GM12878 (cell line): ENCODE measurements around the gene TEX101. TPM values are rescaled to one million over a fixed set of nuclear protein-coding genes. Genes with fewer than 3 reads are reported as not detected.

Source experiments
- ATAC-seq: fragments of 200-7000 bp; cut with Tn5 transposase; 3 replicates; pipeline ENCODE4 v1.9.1; 2020; ENCODE audit warnings: mild to moderate bottlenecking, moderate library complexity
- BruUV-seq: library from RNA; stranded (reverse); fragments of 400-500 nt; replicated peaks from 2 replicates; lab custom pipeline; 2021; lab: Mats Ljungman, UMichigan
- CTCF ChIA-PET: fragments of 300-600 bp; sonication (Branson Sonifier 250); formaldehyde crosslinking; extraction: SDS; loops from one replicate; lab custom pipeline; 2021; ENCODE audit warnings: inconsistent platforms; lab: Yijun Ruan, JAX
- POLR2A ChIA-PET: fragments of 350-600 bp; formaldehyde crosslinking; extraction: SDS; loops from one replicate; lab custom pipeline; 2021; ENCODE audit warnings: inconsistent platforms; lab: Charles Lee
- RAD21 ChIA-PET: fragments of 300-600 bp; sonication (Branson Sonifier 250); formaldehyde crosslinking; loops from one replicate; lab custom pipeline; 2023; ENCODE audit warnings: antibody characterized with exemption; ENCODE audit not compliant: unreplicated experiment; lab: Charles Lee
- SMC1A ChIA-PET: fragments of 300-600 bp; sonication (Branson Sonifier 250); formaldehyde crosslinking; loops from one replicate; lab custom pipeline; 2023; ENCODE audit not compliant: unreplicated experiment, uncharacterized antibody; lab: Charles Lee
- DNase-seq: peaks from one replicate; pipeline ENCODE4 v3.0.0-alpha.2; 2011; ENCODE audit warnings: low read depth, low spot score
- FAIRE-seq: peaks from 3 replicates; lab custom pipeline; 2011; peaks lifted over from hg19 to GRCh38; lab: Jason Lieb, UNC
- H2AFZ ChIP-seq: 2 replicates; pipeline ENCODE4 v1.6.0; 2011; ENCODE audit warnings: low read depth, low read length, control low read depth; ENCODE audit not compliant: control insufficient read depth
- H3K27ac ChIP-seq: 2 replicates; pipeline ENCODE4 v1.5.1; 2011; ENCODE audit warnings: control low read depth; ENCODE audit not compliant: control insufficient read depth, insufficient read depth
- H3K27me3 ChIP-seq, 2 experiments: replicated peaks in 1 of 2; 2 replicates each; pipeline versions ENCODE4 v1.6.0 to v1.6.1; 2011; ENCODE audit warnings: low read length in 1 of 2; ENCODE audit not compliant: control insufficient read depth in 2 of 2, insufficient read depth in 2 of 2
- H3K36me3 ChIP-seq, 2 experiments: 2 replicates each; pipeline ENCODE4 v1.5.1; 2011; ENCODE audit warnings: low read length in 1 of 2; ENCODE audit not compliant: control insufficient read depth in 2 of 2, insufficient read depth in 2 of 2
- H3K4me1 ChIP-seq: 2 replicates; pipeline ENCODE4 v1.6.1; 2011; ENCODE audit warnings: mild to moderate bottlenecking, low read length, moderate library complexity, mixed read lengths; ENCODE audit not compliant: control insufficient read depth, insufficient read depth
- H3K4me2 ChIP-seq: 2 replicates; pipeline ENCODE4 v1.6.0; 2011; ENCODE audit warnings: control low read depth; ENCODE audit not compliant: control insufficient read depth, insufficient read depth
- H3K4me3 ChIP-seq: fragments of 200-600 bp; sonication (generic); 2 replicates; pipeline ENCODE4 v1.5.1; 2016
- H3K79me2 ChIP-seq: 2 replicates; pipeline ENCODE4 v1.6.0; 2011; ENCODE audit warnings: low read length; ENCODE audit not compliant: control insufficient read depth, insufficient read depth
- H3K9ac ChIP-seq: 2 replicates; pipeline ENCODE4 v1.8.0; 2011; ENCODE audit warnings: low read length, control low read depth, mixed read lengths; ENCODE audit not compliant: control insufficient read depth, insufficient read depth
- H3K9me3 ChIP-seq: replicated peaks from 3 replicates; pipeline ENCODE4 v1.5.1; 2011; ENCODE audit warnings: mild to moderate bottlenecking, low read length; ENCODE audit not compliant: control insufficient read depth, insufficient read depth
- H4K20me1 ChIP-seq: 2 replicates; pipeline ENCODE4 v1.6.0; 2011; ENCODE audit not compliant: control insufficient read depth, insufficient read depth
- BRCA1 ChIP-seq: IDR thresholded peaks from 2 replicates; pipeline ENCODE4 v1.6.1; 2011; ENCODE audit warnings: low read depth, low read length, improper control_type of control experiment
- IKZF2 ChIP-seq, 2 experiments: fragments of 450-650 bp; IDR thresholded peaks; 2 replicates each; pipeline ENCODE4 v1.6.1; 2017; ENCODE audit warnings: mild to moderate bottlenecking in 2 of 2, moderate library complexity in 2 of 2
- MYC ChIP-seq: IDR thresholded peaks from 2 replicates; pipeline ENCODE4 v1.6.1; 2011; ENCODE audit warnings: mild to moderate bottlenecking, low read length, moderate library complexity, inconsistent platforms; ENCODE audit not compliant: insufficient read depth, insufficient replicate concordance, insufficient read length, severe bottlenecking
- WGBS: methylation state at CpG from one replicate; pipeline ENCODE4 v1.1.6; 2016; ENCODE audit warnings: low lambda C conversion rate; ENCODE audit not compliant: insufficient replicate concordance, insufficient coverage; ENCODE audit errors: missing lambda C conversion rate; 5-methylcytosine and 5-hydroxymethylcytosine counted together
- in situ Hi-C: fragments of 300-500 bp; cut with MboI; formaldehyde crosslinking; loops from 9 replicates; pipeline ENCODE4 v1.14.3; 2018; ENCODE audit warnings: mixed read lengths
- intact Hi-C: fragments of 100-400 bp; cut with micrococcal nuclease; formaldehyde crosslinking; loops from one replicate; pipeline ENCODE4 v1.14.2; 2022; ENCODE audit not compliant: unreplicated experiment
- polyA plus RNA-seq, 11 experiments: library from polyadenylated mRNA; depleted of rRNA in 4 of 11; unstranded in 6 of 11; stranded (reverse) in 5 of 11; fragments of >200 nt; fragmentation: Nextera tagmentation in 4 of 11; fragmentation: Illumina TruSeq in 1 of 11; extraction: Ambion mirVana in 4 of 11; extraction: Trizol in 1 of 11; gene quantifications; 1 replicate in 1 of 11; 2 replicates in 10 of 11; pipeline versions ENCODE4 v1.2.1 to v1.2.3, GENCODE V29; 2011 to 2016; ENCODE audit warnings: inconsistent platforms in 2 of 11, missing spikeins in 2 of 11, low read depth in 1 of 11
- total RNA-seq, 4 experiments: library from RNA; depleted of rRNA in 3 of 4; stranded (reverse); fragments of >200 nt in 3 of 4; fragmentation: Illumina TruSeq in 1 of 4; extraction: Trizol in 1 of 4; gene quantifications; 2 replicates each; pipeline versions ENCODE4 v1.2.1 to v1.2.3, GENCODE V29; 2013 to 2021
- TF ChIP-seq, protein P1 (sequence below): fragments of 450-650 bp; conservative IDR thresholded peaks from 2 replicates; pipeline ENCODE4 v1.6.1; 2017; ENCODE audit warnings: mild to moderate bottlenecking, moderate library complexity
- TF ChIP-seq, protein P2 (sequence below): IDR thresholded peaks from 2 replicates; pipeline ENCODE4 v1.6.1; 2012; ENCODE audit warnings: improper control_type of control experiment, low read depth, low read length; ENCODE audit not compliant: insufficient replicate concordance

Gene TEX101
- total and polyA plus RNA-seq, 10 of the 15 experiments (the other 5 are each of a cell fraction or from before 2014, with no cell fraction given), result not detected

DNA sequence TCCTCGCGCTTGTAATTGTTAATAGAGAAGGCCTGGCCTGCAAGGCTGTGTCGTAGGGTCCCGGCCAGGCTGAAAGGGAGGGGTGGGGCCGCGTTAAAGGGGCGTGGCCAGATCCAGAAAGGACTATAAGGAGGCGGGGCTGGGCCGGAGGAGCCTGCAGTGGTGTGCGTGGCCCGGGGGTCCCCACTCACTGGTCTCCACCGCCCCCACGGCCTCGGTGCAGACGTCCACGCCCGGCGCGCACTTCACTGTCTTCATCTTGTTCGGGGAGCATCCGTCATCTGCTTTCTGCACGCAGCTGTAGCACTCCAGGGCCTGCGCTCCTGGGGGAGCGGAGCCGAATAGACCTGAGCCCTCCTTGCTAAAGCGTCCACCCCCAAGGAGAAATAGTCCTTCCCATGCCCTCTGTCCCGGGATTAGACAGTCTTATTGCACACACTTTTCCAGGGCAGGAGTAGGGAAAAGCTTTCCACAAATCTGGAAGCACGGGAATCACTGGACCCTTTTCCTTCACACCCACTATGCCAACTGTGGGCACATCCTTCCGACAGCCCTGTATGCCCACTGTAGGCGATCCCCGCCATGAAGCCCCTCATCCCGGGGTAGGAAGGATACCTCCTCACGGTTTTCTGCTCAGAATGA lies 49.6 kb downstream of the TEX101 start:
- no peaks in the 10 kb centered on the region for H3K79me2 ChIP-seq
- H3K4me2 ChIP-seq, result peak overlapping the region; percentile 95
- ChIA-PET RAD21 (interaction anchor here (1.0 to 1.8 kb wide), 10 partner anchors 9 to 204 kb away, joined by 3 to 7 read pairs (median 4); partner anchors contain the start of genes IRGQ, ZNF575 and ZNF576), POLR2A (interaction anchor here (0.8 to 1.7 kb wide), 3 partner anchors 19 to 69 kb away, joined by 3 to 14 read pairs (median 3); partner anchors contain the start of gene ZNF575), SMC1A (interaction anchor here (1.1 to 2.4 kb wide), 3 partner anchors 9 to 19 kb away, joined by 3 to 10 read pairs (median 3); no protein-coding TSS in a partner anchor), CTCF (interaction anchor here (0.6 to 3.9 kb wide), 6 partner anchors 9 to 55 kb away, joined by 3 to 31 read pairs (median 6); no protein-coding TSS in a partner anchor)
- H3K36me3 ChIP-seq, result no peaks in the 10 kb centered on the region
- intact Hi-C loops (loop anchor here (5.0 kb wide), 1 partner anchor 38 kb away; the partner anchor contains the start of gene PHLDB3), in situ Hi-C loops (no loop called here)
- no peak overlapping the region for H3K27ac ChIP-seq
- H3K4me1 ChIP-seq, result peaks cover 8% of the 10 kb centered on the region; the same call in 1 of the 2 replicates
- FAIRE-seq (no peak), DNase-seq (no peak), ATAC-seq (peak; percentile 66)
- H4K20me1 ChIP-seq, result no peaks in the 10 kb centered on the region
- H3K9me3 ChIP-seq, result no peaks in the 10 kb centered on the region
- no TSS peak for BruUV-seq
- 15% methylated on average over 33 of the region's 33 CpGs for WGBS
- TF ChIP-seq BRCA1 (no peak), IKZF2 (IDR thresholded peaks at IDR 0.05) (0 out of 4 replicates have a peak, but pooled peaks of 1 of the 2 experiments have one; percentile 11), MYC (no peak)
- peak overlapping the region; percentile 98 for H2AFZ ChIP-seq
- no peak overlapping the region; the same call in 1 of the 2 replicates for H3K9ac ChIP-seq
- H3K4me3 ChIP-seq, result peak overlapping the region; percentile 77
- no peaks in the 10 kb centered on the region for H3K27me3 ChIP-seq

DNA sequence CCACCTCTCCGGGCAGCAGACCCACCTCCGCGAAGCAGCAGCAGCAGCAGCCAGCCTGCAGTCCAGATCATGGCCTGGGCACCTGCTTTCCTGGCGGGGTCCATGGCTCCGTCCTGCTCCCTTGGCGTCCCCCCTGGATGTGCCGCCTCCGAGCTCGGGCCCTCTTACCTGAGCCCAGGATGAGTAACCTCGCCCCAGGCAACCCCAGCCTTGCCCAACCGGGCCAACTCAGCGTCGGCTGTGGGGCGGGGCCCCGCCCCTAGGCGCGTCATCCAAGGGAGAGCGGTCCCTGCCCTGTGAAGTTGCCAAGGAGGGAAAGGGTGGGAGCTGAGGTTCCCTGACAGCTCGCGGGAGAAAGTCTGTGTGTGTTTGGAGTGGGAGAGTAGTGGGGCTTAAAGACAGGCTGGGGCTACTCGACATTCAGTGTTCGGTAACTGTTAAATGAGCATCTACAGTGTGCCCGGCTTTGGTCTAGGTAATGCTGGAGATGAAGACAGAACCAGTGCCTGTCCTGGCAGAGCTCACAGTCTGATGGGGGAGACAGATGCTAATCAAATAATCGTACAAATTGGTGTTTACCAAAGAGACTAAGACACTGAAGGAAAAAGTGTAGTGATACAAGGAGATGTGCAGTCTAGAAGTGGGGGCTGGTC lies 50.9 kb downstream of the TEX101 start, which contains the start of gene LYPD3:
Gene LYPD3 (minus strand): TSS at position 141 of the 653 bp plus-strand sequence. CDS start 37 bp downstream, at position 104.
- no peaks in the 10 kb centered on the region for H3K79me2 ChIP-seq
- POLR2A ChIA-PET, result interaction anchor here (0.7 to 1.1 kb wide), 2 partner anchors 67 to 68 kb away, joined by 3 to 4 read pairs; partner anchors contain the start of gene ZNF575
- in situ Hi-C loops (no loop called here), intact Hi-C loops (no loop called here)
- no peaks in the 10 kb centered on the region for H3K9me3 ChIP-seq
- peak within 1 kb of the TSS; percentile 95 for H3K4me2 ChIP-seq
- DNase-seq (no peak), FAIRE-seq (no peak), ATAC-seq (no peak)
- no TSS peak for BruUV-seq
- H2AFZ ChIP-seq, result peak within 1 kb of the TSS; percentile 98
- no peaks in the 10 kb centered on the region for H4K20me1 ChIP-seq
- H3K27ac ChIP-seq, result no peak within 1 kb of the TSS
- 89% methylated on average over 24 of the region's 24 CpGs for WGBS
- CTCF ChIA-PET, result interaction anchor here (3.1 to 3.9 kb wide), 2 partner anchors 18 to 54 kb away, joined by 11 to 31 read pairs; no protein-coding TSS in a partner anchor
- SMC1A ChIA-PET, result no interaction called here
- RAD21 ChIA-PET, result no interaction called here
- H3K4me1 ChIP-seq, result peaks cover 8% of the 10 kb centered on the region; the same call in 1 of the 2 replicates
- no peaks in the 10 kb centered on the region for H3K36me3 ChIP-seq
- H3K4me3 ChIP-seq, result no peak within 1 kb of the TSS
- H3K9ac ChIP-seq, result no peak within 1 kb of the TSS
- no peaks in the 10 kb centered on the region for H3K27me3 ChIP-seq
- TF ChIP-seq, protein P1, sequence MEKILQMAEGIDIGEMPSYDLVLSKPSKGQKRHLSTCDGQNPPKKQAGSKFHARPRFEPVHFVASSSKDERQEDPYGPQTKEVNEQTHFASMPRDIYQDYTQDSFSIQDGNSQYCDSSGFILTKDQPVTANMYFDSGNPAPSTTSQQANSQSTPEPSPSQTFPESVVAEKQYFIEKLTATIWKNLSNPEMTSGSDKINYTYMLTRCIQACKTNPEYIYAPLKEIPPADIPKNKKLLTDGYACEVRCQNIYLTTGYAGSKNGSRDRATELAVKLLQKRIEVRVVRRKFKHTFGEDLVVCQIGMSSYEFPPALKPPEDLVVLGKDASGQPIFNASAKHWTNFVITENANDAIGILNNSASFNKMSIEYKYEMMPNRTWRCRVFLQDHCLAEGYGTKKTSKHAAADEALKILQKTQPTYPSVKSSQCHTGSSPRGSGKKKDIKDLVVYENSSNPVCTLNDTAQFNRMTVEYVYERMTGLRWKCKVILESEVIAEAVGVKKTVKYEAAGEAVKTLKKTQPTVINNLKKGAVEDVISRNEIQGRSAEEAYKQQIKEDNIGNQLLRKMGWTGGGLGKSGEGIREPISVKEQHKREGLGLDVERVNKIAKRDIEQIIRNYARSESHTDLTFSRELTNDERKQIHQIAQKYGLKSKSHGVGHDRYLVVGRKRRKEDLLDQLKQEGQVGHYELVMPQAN, result no peak
- TF ChIP-seq, protein P2, sequence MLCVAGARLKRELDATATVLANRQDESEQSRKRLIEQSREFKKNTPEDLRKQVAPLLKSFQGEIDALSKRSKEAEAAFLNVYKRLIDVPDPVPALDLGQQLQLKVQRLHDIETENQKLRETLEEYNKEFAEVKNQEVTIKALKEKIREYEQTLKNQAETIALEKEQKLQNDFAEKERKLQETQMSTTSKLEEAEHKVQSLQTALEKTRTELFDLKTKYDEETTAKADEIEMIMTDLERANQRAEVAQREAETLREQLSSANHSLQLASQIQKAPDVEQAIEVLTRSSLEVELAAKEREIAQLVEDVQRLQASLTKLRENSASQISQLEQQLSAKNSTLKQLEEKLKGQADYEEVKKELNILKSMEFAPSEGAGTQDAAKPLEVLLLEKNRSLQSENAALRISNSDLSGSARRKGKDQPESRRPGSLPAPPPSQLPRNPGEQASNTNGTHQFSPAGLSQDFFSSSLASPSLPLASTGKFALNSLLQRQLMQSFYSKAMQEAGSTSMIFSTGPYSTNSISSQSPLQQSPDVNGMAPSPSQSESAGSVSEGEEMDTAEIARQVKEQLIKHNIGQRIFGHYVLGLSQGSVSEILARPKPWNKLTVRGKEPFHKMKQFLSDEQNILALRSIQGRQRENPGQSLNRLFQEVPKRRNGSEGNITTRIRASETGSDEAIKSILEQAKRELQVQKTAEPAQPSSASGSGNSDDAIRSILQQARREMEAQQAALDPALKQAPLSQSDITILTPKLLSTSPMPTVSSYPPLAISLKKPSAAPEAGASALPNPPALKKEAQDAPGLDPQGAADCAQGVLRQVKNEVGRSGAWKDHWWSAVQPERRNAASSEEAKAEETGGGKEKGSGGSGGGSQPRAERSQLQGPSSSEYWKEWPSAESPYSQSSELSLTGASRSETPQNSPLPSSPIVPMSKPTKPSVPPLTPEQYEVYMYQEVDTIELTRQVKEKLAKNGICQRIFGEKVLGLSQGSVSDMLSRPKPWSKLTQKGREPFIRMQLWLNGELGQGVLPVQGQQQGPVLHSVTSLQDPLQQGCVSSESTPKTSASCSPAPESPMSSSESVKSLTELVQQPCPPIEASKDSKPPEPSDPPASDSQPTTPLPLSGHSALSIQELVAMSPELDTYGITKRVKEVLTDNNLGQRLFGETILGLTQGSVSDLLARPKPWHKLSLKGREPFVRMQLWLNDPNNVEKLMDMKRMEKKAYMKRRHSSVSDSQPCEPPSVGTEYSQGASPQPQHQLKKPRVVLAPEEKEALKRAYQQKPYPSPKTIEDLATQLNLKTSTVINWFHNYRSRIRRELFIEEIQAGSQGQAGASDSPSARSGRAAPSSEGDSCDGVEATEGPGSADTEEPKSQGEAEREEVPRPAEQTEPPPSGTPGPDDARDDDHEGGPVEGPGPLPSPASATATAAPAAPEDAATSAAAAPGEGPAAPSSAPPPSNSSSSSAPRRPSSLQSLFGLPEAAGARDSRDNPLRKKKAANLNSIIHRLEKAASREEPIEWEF, result no peak
